ENCODE results near the gene VPS8. TPM values are rescaled to one million over a fixed set of nuclear protein-coding genes. Genes with fewer than 3 reads are reported as not detected.

Gene VPS8
- total and polyA plus RNA-seq, 2 of the 8 experiments (the other 6 are each of a cell fraction or from before 2014, with no cell fraction given): 13.0 to 41.0 TPM

GRCh38 chr3:184780981-184781515, 30.9 kb upstream of the VPS8 start (continued):
- no peak for TF ChIP-seq CHD7 (IDR thresholded peaks at IDR 0.05; ENCODE audit: insufficient replicate concordance, low read length)
- TF ChIP-seq CBX8 (IDR thresholded peaks at IDR 0.05; ENCODE audit: borderline replicate concordance, low read depth, low read length): no peak
- TF ChIP-seq HDAC6 (IDR thresholded peaks at IDR 0.05; ENCODE audit: low read depth, low read length): no peak
